NCI-H82 treated with DMSO at 0.1 percent for 48 hours (cell line): ENCODE results near the gene DPP4.

Experiments
- DNase-seq: peaks from one replicate; lab custom pipeline; 2025; ENCODE audit not compliant: unreplicated experiment; lab: John Stamatoyannopoulos, UW

The DPP4 gene

GRCh38 chr2:162021516-162022058, 52.4 kb downstream of the DPP4 start:
- DNase-seq, result no peak

DNA sequence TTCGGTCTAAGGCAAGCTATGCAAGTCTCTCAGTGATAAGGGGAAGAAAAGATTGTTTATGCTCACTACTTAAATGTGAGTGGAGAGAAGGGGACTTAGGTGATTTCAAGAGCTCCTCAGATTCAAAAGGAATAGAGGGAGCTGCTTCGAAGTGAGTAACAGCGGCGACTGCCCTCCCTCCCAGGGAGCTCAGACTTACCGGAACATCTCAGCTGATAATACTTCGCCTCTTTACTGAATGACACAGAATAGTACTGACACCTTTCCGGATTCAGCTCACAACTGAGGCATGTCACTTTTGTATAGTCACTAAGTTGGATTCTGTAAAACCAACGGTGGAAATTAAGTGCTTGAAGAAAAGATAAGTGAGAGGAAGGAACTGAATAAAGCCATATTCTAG, 55.5 kb downstream of the DPP4 start:
- no peak for DNase-seq

GRCh38 chr2:162017233-162017632, 56.8 kb downstream of the DPP4 start:
- no peak for DNase-seq

GRCh38 chr2:162016080-162016479, 57.9 kb downstream of the DPP4 start:
- DNase-seq, result no peak

- DNase-seq, result no peak
Observed at GRCh38 chr2:162014751-162015150, 59.3 kb downstream of the DPP4 start.

DNA sequence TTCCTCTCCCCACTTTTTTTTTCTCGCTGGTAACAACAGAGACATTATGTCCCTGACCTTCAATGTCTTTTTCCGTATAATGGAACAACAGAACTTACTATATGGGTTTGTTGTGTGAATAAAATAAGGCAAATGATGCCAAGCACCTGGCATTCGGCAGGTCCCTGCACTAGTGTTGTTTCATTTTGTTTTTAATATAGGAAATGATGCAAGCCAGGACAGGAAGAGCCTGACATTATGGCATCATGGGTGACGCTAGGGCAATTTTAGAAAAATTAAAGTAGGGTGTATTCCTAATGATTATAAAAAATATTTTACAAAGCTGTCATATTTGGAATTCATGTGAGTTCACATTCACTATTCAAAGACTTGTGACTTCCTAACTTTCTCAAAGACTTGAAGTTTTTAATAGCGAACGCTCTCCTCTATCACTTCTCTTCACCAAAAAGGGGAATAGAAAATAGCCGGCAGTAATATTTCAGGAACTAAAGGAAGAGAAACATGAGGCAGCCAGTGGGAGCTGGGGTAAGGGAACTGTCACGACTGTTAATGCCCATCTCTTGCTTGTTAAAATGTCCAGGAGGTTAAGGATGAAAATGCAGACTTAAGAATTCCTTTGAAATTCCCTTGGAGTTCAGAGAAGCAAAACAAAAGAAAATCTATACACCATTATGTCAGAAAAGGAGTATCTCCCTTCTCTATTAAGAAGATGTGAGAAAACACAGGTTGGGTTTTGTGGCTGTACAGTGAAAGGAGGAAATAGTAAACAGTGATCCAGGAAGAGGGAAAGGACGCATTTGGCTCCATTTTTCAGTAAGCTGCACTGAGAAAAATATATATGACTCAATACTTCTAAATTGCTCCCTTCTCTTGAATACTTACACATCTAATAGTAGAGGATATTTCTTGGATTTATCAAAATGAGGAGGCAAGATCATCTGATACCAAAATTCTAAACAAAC, 60.2 kb downstream of the DPP4 start:
- DNase-seq, result no peak

DNA sequence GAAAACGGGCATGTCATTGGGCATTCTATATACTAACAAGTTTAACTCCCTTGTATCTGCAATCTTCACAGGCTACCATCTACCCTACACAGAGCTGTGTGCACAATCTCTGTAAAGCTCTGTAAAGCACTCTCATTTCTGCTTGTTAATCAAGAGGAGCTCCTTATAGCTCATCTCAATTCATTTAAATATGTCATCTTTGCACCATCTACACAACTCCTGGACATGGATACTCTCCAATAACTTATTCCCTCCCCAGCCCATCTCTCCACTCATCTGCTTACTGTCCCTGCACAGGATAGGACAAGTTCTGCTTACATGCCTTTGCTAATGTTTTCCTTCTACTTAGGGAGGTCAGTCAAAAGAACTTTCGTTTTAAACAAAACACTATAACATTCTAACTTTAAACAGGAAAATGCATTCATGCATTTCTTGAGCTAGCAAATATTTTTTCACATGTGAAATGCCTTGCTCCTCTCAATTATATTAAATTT, 61.4 kb downstream of the DPP4 start:
- DNase-seq, result no peak

DNA sequence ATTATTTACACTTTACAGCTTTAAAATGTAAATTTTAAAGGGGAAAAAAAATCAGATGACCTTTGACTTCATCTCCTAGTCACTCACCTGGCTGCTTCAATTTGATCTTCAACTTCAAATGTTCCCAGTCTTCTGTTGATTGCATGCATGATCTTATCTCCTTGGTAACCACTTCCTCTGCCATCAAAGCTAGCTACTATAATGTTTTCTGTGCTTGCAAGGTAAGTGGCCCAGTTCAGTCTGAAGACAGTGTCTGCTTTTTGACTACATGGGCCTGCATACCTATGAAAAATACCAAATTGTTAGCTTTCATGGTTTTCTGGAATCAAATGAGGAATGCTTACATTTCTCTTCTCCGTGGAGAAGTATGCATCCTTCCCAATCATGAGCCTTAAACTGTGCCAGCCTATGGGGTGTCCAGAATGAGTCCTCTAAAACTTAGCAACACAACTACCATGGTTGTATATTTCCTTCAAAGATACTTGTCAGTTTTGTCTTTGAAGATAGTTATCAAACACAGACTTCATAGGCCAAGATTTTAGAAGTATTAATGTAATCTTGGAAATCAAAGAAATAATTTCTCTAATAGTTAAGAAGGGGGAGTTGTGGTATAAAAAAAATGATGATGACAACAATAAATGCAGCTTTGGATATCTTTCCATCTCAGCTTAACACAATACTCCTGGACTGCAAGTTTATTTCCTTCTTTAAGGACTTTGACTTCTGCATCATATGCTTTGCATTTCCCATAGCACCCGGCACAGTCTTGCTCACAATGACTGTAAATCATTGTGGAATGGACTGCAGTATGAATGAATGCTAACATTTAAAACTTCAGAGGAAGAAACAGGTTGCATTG, 62.1 kb downstream of the DPP4 start:
- DNase-seq, result no peak

GRCh38 chr2:162009543-162009942, 64.5 kb downstream of the DPP4 start:
- no peak for DNase-seq

DNA sequence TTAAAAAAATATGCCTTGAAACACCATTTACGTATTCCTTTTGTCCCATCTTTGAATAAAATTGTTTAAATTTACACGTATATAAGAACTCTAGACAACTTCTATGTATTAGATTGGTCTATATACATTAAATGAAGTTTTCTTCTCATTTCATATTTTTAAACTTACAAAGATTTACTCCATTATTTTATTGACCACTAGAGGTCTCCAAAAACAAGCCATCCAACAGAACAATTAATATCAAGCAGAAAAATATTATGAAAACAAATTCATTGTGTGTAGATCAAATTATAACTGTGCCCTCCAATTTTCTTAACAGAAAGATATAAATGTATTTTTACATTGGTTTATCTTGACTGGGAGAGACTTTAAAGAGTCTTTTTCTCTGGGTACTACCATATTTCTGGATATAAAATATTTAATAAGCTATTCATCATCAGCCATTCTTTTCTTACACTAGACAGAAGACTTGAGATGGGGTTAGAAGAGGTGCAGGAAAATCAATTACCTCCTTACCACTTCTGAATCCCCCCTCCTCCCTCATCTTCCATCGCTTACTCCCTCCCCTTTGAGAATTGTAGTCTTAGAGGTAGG, 66.5 kb downstream of the DPP4 start:
- DNase-seq, result no peak

- no peak for DNase-seq
Observed at GRCh38 chr2:162006337-162006736, 67.7 kb downstream of the DPP4 start.

DNA sequence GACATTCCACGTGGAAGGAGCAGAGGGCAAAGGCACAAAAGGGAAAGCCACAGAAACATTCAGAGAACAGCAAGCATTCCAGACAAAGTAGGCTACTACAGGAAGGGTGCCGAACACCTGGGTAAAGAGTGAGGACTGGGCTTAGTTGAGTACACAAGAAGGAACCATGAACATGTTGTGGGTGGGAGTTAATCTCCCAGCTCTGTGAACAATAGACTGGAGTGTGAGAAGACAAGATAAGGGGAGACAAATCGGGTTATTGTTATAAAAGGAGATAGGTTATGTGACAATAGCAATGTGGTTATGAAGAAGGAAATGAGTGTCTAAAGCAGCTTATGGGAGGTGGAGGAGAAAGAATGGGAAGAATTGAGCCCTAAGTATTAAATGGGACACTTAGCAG, 70.0 kb downstream of the DPP4 start:
- DNase-seq, result no peak

GRCh38 chr2:162002623-162003235, 71.3 kb downstream of the DPP4 start:
- no peak for DNase-seq

GRCh38 chr2:162000431-162000830, 73.6 kb downstream of the DPP4 start:
- DNase-seq, result no peak

DNA sequence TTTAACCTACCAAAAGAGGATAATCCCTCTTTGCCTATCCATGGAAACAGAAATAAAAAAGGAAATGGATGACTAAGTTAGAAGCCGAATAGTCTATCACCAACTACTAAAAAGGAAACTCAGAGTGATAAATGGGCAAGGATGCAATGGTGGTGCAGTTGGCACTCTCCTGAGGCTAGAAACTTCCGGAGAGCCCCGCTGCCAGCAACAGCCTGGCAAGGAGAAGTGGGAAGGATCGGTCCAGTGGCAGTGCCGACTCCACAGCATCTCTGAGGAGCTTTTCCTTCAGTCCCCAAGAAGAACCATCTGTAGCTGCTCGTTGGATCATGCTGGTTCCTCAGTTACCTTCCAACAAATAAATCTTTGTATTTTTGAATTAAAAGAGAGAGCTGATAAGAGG, 74.7 kb downstream of the DPP4 start:
- DNase-seq, result no peak

DNA sequence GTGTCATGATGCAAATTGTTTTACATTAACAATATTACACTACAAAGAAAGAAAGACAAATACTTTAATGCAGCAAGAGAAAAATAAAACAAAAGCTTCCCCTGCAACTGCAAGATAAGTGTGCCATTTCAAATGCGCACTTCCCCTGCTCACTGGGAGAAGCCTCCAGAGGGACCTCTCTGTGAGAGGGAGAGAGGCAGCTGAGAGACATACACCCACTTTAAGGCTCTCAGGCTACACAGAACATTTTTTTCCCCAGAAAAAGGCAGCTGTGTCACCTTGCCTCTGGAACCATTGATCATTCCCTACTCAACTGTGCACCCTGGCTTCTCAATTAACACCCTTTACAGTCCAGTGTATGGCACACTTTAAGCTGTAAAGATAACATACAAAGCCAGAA, 75.2 kb downstream of the DPP4 start:
- DNase-seq, result no peak

GRCh38 chr2:161997916-161998471, 76.0 kb downstream of the DPP4 start:
- no peak for DNase-seq

DNA sequence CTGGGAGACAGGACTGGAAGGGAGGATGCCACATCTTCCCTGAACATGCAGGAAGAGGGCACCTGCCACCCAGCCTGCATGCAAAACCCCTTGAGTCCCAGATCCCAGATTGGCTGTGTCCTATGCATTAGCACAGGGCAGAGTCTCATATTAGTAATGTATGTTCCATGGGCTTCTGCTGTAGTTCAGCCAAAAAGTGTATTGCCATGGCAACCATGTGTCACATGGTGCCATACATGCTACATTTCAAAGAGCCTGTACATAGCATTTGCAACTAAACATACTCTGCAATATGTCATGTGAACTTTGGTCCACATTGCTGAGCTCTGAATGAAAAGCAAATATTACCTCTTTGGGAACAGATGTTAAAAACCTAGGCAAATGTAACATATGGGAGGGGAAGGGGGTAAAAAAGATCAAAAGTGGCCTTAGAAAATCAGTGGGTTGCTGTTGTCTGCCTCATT, 78.4 kb downstream of the DPP4 start:
- no peak for DNase-seq

DNA sequence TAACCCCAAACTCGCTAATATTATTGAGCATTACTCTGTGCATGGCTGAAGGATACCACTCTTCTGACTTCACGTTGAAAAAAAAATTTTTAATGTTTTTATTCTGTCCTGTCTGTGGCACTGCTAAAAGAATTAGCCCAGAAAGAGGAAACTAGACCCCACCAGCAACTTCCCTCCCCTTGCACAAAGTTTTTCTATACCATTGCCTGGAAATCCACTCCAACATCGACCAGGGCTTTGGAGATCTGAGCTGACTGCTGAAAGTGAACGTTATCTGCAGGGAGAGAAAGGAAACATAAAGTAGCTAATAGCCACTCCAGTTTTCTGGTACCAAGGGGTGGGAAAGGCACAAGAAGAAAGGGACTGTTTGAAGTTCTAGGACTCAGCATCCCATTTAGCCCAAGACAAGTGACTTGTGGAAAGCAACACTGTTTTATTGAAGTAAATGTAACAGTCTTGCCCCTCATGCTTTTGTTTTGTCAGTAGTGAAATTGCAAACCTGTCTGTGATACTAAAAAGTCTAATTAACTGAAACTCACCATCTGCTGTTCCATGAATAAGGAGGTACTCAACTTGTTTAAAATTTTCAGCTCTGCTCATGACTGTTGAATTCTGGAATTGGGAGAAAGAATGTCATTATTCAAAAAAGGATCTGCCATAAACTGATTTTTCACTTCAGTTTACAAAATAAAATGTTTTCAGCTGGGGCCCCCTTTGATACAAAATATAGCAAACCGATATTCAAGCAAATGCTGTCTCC, 79.1 kb downstream of the DPP4 start:
- DNase-seq, result no peak

GRCh38 chr2:161992531-161992930, 81.5 kb downstream of the DPP4 start:
- DNase-seq, result no peak
